ENCODE measurements around the gene GDAP1L1.
A peak's percentile ranks its signal among the peaks of the same experiment; 100 is the strongest.

Gene GDAP1L1

GRCh38 chr20:44210406-44211176, 36.5 kb upstream of the GDAP1L1 start, which contains the start of gene OSER1:
Gene OSER1 (minus strand): TSS chr20:44210771. CDS start chr20:44206957, 3,814 bp downstream.
- H3K4me3 ChIP-seq (ENCODE audit: low read length) = peak within 1 kb of the TSS; percentile 92
- no peak for TF ChIP-seq CTCF (conservative IDR thresholded peaks at IDR 0.05; ENCODE audit: low read depth, low read length)
- DNase-seq (ENCODE audit: low read depth) = peak; percentile 82

- peak overlapping the region; percentile 92 for H3K4me3 ChIP-seq (ENCODE audit: low read length)
- DNase-seq (ENCODE audit: low read depth) = no peak
- no peak for TF ChIP-seq CTCF (conservative IDR thresholded peaks at IDR 0.05; ENCODE audit: low read depth, low read length)
Observed at GRCh38 chr20:44211177-44212039, 35.7 kb upstream of the GDAP1L1 start.

- no peak for TF ChIP-seq CTCF (conservative IDR thresholded peaks at IDR 0.05; ENCODE audit: low read depth, low read length)
- DNase-seq (ENCODE audit: low read depth) = no peak
- no peak overlapping the region for H3K4me3 ChIP-seq (ENCODE audit: low read length)
Observed at GRCh38 chr20:44212792-44213191, 34.3 kb upstream of the GDAP1L1 start.

GRCh38 chr20:44215125-44215524, 32.0 kb upstream of the GDAP1L1 start:
- DNase-seq (ENCODE audit: low read depth) = no peak
- TF ChIP-seq CTCF (conservative IDR thresholded peaks at IDR 0.05; ENCODE audit: low read depth, low read length) = peak; percentile 88
- no peak overlapping the region for H3K4me3 ChIP-seq (ENCODE audit: low read length)

- no peak for DNase-seq (ENCODE audit: low read depth)
- peak; percentile 99 for TF ChIP-seq CTCF (conservative IDR thresholded peaks at IDR 0.05; ENCODE audit: low read depth, low read length)
- H3K4me3 ChIP-seq (ENCODE audit: low read length) = no peak overlapping the region
Observed at GRCh38 chr20:44217342-44218092, 29.6 kb upstream of the GDAP1L1 start.

GRCh38 chr20:44218446-44218845, 28.7 kb upstream of the GDAP1L1 start:
- no peak for DNase-seq (ENCODE audit: low read depth)
- TF ChIP-seq CTCF (conservative IDR thresholded peaks at IDR 0.05; ENCODE audit: low read depth, low read length) = no peak
- H3K4me3 ChIP-seq (ENCODE audit: low read length) = no peak overlapping the region
